OCI-LY1 (cell line): ENCODE measurements around the gene ABCG8.

ENCODE experiments used
- CTCF ChIP-seq: fragments of 200-600 bp; sonication (generic), shearing (Covaris generic); IDR thresholded peaks from 2 replicates; pipeline ENCODE4 v1.5.1; 2017; ENCODE audit warnings: mild to moderate bottlenecking, antibody characterized with exemption, low read length, moderate library complexity, mixed read lengths
- EZH2 ChIP-seq: fragments of 200-600 bp; sonication (generic), shearing (Covaris generic); IDR thresholded peaks from 2 replicates; pipeline ENCODE4 v1.8.0; 2017; ENCODE audit warnings: borderline replicate concordance, mixed run types, mild to moderate bottlenecking, antibody characterized with exemption, low read length, moderate library complexity, mixed read lengths

- TF ChIP-seq EZH2, result no peak
- no peak for TF ChIP-seq CTCF
These were observed 45.9 kb downstream of the ABCG8 start for GRCh38 chr2:43884689-43885088.
